ENCODE results near the gene SAP30. TPM values are rescaled to one million over a fixed set of nuclear protein-coding genes. Genes with fewer than 3 reads are reported as not detected.

The SAP30 gene
- polyA plus RNA-seq, 6 donors from 2014 or later = 2.0 to 7.4 (median 4.5) TPM

- Mint-ChIP-seq H3K27me3 (no peaks in the 10 kb centered on the region), H3K4me3 (no peak overlapping the region), H3K4me1 (no peaks in the 10 kb centered on the region), H3K27ac (no peak overlapping the region), H3K9me3 (no peaks in the 10 kb centered on the region), H3K36me3 (no peaks in the 10 kb centered on the region)
- DNase-seq (no peak), ATAC-seq (ENCODE audit: low read depth in 2 of 2) (no peak)
These were observed 9.2 kb downstream of the SAP30 start for GRCh38 chr4:173379929-173380328.

GRCh38 chr4:173380987-173381386 lies 10.2 kb downstream of the SAP30 start:
- DNase-seq (no peak), ATAC-seq (ENCODE audit: low read depth in 2 of 2) (no peak)
- Mint-ChIP-seq H3K27ac (no peak overlapping the region), H3K4me3 (no peak overlapping the region), H3K36me3 (no peaks in the 10 kb centered on the region), H3K27me3 (no peaks in the 10 kb centered on the region), H3K4me1 (no peaks in the 10 kb centered on the region), H3K9me3 (no peaks in the 10 kb centered on the region)

- H3K4me1 Mint-ChIP-seq = no peaks in the 10 kb centered on the region
These were observed 10.9 kb downstream of the SAP30 start for GRCh38 chr4:173381610-173382009.

GRCh38 chr4:173382349-173382748 lies 11.6 kb downstream of the SAP30 start:
- H3K27me3 Mint-ChIP-seq = no peaks in the 10 kb centered on the region
- DNase-seq (no peak), ATAC-seq (ENCODE audit: low read depth in 2 of 2) (no peak)
- H3K9me3 Mint-ChIP-seq = no peaks in the 10 kb centered on the region
- H3K27ac Mint-ChIP-seq = no peak overlapping the region
- H3K4me1 Mint-ChIP-seq = no peaks in the 10 kb centered on the region
- H3K4me3 Mint-ChIP-seq = no peak overlapping the region
- no peaks in the 10 kb centered on the region for H3K36me3 Mint-ChIP-seq

More at GRCh38 chr4:173381610-173382009, 10.9 kb downstream of the SAP30 start:
- Mint-ChIP-seq H3K36me3 (no peaks in the 10 kb centered on the region), H3K4me3 (no peak overlapping the region), H3K27ac (no peak overlapping the region), H3K27me3 (no peaks in the 10 kb centered on the region), H3K9me3 (no peaks in the 10 kb centered on the region)
- ATAC-seq (ENCODE audit: low read depth in 2 of 2) = no peak
- DNase-seq = no peak

- H3K4me1 Mint-ChIP-seq = no peaks in the 10 kb centered on the region
- H3K36me3 Mint-ChIP-seq = no peaks in the 10 kb centered on the region
- H3K4me3 Mint-ChIP-seq = no peak overlapping the region
- no peaks in the 10 kb centered on the region for H3K27me3 Mint-ChIP-seq
- no peak overlapping the region for H3K27ac Mint-ChIP-seq
- DNase-seq (no peak), ATAC-seq (ENCODE audit: low read depth in 2 of 2) (no peak)
- H3K9me3 Mint-ChIP-seq = no peaks in the 10 kb centered on the region
These were observed 16.0 kb downstream of the SAP30 start for GRCh38 chr4:173386751-173387150.

GRCh38 chr4:173391701-173392100 lies 20.9 kb downstream of the SAP30 start:
- DNase-seq = no peak
- H3K27ac Mint-ChIP-seq = no peak overlapping the region
- ATAC-seq (ENCODE audit: low read depth in 2 of 2) = no peak
- H3K4me3 Mint-ChIP-seq = no peak overlapping the region
- peaks cover 0 to 4% (median 0%) of the 10 kb centered on the region in 7 donors for H3K9me3 Mint-ChIP-seq
- H3K27me3 Mint-ChIP-seq = no peaks in the 10 kb centered on the region
- H3K4me1 Mint-ChIP-seq = no peaks in the 10 kb centered on the region
- H3K36me3 Mint-ChIP-seq = peaks cover 0 to 13% of the 10 kb centered on the region in 2 donors

GRCh38 chr4:173397604-173398003 lies 26.9 kb downstream of the SAP30 start:
- Mint-ChIP-seq H3K27me3 (no peaks in the 10 kb centered on the region), H3K27ac (no peak overlapping the region), H3K4me3 (no peak overlapping the region), H3K4me1 (no peaks in the 10 kb centered on the region), H3K9me3 (peaks cover 0 to 4% (median 0%) of the 10 kb centered on the region in 7 donors), H3K36me3 (peaks cover 0 to 13% of the 10 kb centered on the region in 2 donors)
- DNase-seq (no peak), ATAC-seq (ENCODE audit: low read depth in 2 of 2) (no peak)

- no peaks in the 10 kb centered on the region for H3K4me1 Mint-ChIP-seq
- peaks cover 0 to 13% of the 10 kb centered on the region in 2 donors for H3K36me3 Mint-ChIP-seq
- no peaks in the 10 kb centered on the region for H3K27me3 Mint-ChIP-seq
- H3K9me3 Mint-ChIP-seq = peaks cover 0 to 4% (median 0%) of the 10 kb centered on the region in 7 donors
- no peak for ATAC-seq (ENCODE audit: low read depth in 2 of 2)
- DNase-seq = no peak
- H3K4me3 Mint-ChIP-seq = no peak overlapping the region
- no peak overlapping the region for H3K27ac Mint-ChIP-seq
These were observed 27.5 kb downstream of the SAP30 start for GRCh38 chr4:173398220-173398619.

GRCh38 chr4:173398779-173399415 lies 28.1 kb downstream of the SAP30 start, which contains the start of gene SCRG1:
Gene SCRG1, minus strand, starts transcription at chr4:173399116. Its CDS starts 7,702 bp downstream, at chr4:173391414.
- ATAC-seq (ENCODE audit: low read depth in 2 of 2) (no peak), DNase-seq (no peak)
- Mint-ChIP-seq H3K36me3 (peaks cover 0 to 7% of the 10 kb centered on the region in 2 donors), H3K27me3 (no peaks in the 10 kb centered on the region), H3K4me3 (no peak within 1 kb of the TSS), H3K9me3 (peaks cover 0 to 3% (median 0%) of the 10 kb centered on the region in 7 donors), H3K27ac (no peak within 1 kb of the TSS), H3K4me1 (no peaks in the 10 kb centered on the region)

GRCh38 chr4:173401063-173401462 lies 30.3 kb downstream of the SAP30 start:
- Mint-ChIP-seq H3K27me3 (no peaks in the 10 kb centered on the region), H3K9me3 (no peaks in the 10 kb centered on the region), H3K27ac (no peak overlapping the region), H3K36me3 (peaks cover 0 to 1% of the 10 kb centered on the region in 2 donors), H3K4me1 (no peaks in the 10 kb centered on the region), H3K4me3 (no peak overlapping the region)
- ATAC-seq (ENCODE audit: low read depth in 2 of 2) (no peak), DNase-seq (no peak)

GRCh38 chr4:173403051-173403450 lies 32.3 kb downstream of the SAP30 start:
- DNase-seq (no peak), ATAC-seq (ENCODE audit: low read depth in 2 of 2) (no peak)
- Mint-ChIP-seq H3K36me3 (no peaks in the 10 kb centered on the region), H3K27ac (no peak overlapping the region), H3K4me1 (no peaks in the 10 kb centered on the region), H3K9me3 (no peaks in the 10 kb centered on the region), H3K4me3 (no peak overlapping the region), H3K27me3 (no peaks in the 10 kb centered on the region)

GRCh38 chr4:173404296-173404865 lies 33.6 kb downstream of the SAP30 start:
- Mint-ChIP-seq H3K27me3 (no peaks in the 10 kb centered on the region), H3K4me1 (no peaks in the 10 kb centered on the region), H3K9me3 (no peaks in the 10 kb centered on the region), H3K27ac (no peak overlapping the region), H3K4me3 (no peak overlapping the region), H3K36me3 (no peaks in the 10 kb centered on the region)
- DNase-seq = no peak
- no peak for ATAC-seq (ENCODE audit: low read depth in 2 of 2)

- Mint-ChIP-seq H3K27ac (no peak overlapping the region), H3K4me1 (no peaks in the 10 kb centered on the region), H3K27me3 (no peaks in the 10 kb centered on the region), H3K9me3 (no peaks in the 10 kb centered on the region), H3K36me3 (no peaks in the 10 kb centered on the region), H3K4me3 (no peak overlapping the region)
- DNase-seq (no peak), ATAC-seq (ENCODE audit: low read depth in 2 of 2) (no peak)
These were observed 35.3 kb downstream of the SAP30 start for GRCh38 chr4:173405840-173406606.

- Mint-ChIP-seq H3K27me3 (no peaks in the 10 kb centered on the region), H3K4me1 (no peaks in the 10 kb centered on the region), H3K27ac (no peak overlapping the region), H3K9me3 (no peaks in the 10 kb centered on the region), H3K36me3 (no peaks in the 10 kb centered on the region), H3K4me3 (no peak overlapping the region)
- no peak for DNase-seq
- no peak for ATAC-seq (ENCODE audit: low read depth in 2 of 2)
These were observed 39.3 kb downstream of the SAP30 start for GRCh38 chr4:173410079-173410478.
